Naive B cell (primary cell): Measurements from ENCODE around the gene SHANK3. TPM values are rescaled to one million over a fixed set of nuclear protein-coding genes. Genes with fewer than 3 reads are reported as not detected.

Experiments used
- ATAC-seq, 2 donors: fragments of 150-1000 bp; cut with Tn5 transposase; 2 replicates each; pipeline ENCODE4 v1.10.0; 2021; ENCODE audit warnings: low read depth in 2 of 2, mild to moderate bottlenecking in 2 of 2, moderate library complexity in 2 of 2
- DNase-seq: peaks from one replicate; pipeline ENCODE4 v3.0.0; 2022
- H3K27ac Mint-ChIP-seq, 6 donors: one replicate each; pipeline ENCODE4 v1.8.0; 2020 to 2022; ENCODE audit warnings: mild to moderate bottlenecking in 6 of 6, mixed read lengths in 6 of 6, moderate library complexity in 5 of 6, inconsistent platforms in 2 of 6
- H3K27me3 Mint-ChIP-seq, 3 donors: one replicate each; pipeline ENCODE4 v1.8.0; 2021 to 2022; ENCODE audit warnings: mixed read lengths in 3 of 3, mild to moderate bottlenecking in 1 of 3
- H3K36me3 Mint-ChIP-seq, 2 donors: one replicate each; pipeline ENCODE4 v1.8.0; 2020 to 2022; ENCODE audit warnings: mixed read lengths in 2 of 2, inconsistent platforms in 1 of 2, mild to moderate bottlenecking in 1 of 2
- H3K4me1 Mint-ChIP-seq, 3 donors: one replicate each; pipeline ENCODE4 v1.8.0; 2020 to 2022; ENCODE audit warnings: mixed read lengths in 3 of 3, inconsistent platforms in 1 of 3, mild to moderate bottlenecking in 1 of 3, moderate library complexity in 1 of 3
- H3K4me3 Mint-ChIP-seq, 8 donors: one replicate each; pipeline ENCODE4 v1.8.0; 2020 to 2022; ENCODE audit warnings: mild to moderate bottlenecking in 8 of 8, mixed read lengths in 8 of 8, moderate library complexity in 8 of 8, inconsistent platforms in 2 of 8
- H3K9me3 Mint-ChIP-seq, 7 donors: one replicate each; pipeline ENCODE4 v1.8.0; 2020 to 2022; ENCODE audit warnings: mixed read lengths in 7 of 7, mild to moderate bottlenecking in 5 of 7, inconsistent platforms in 2 of 7, moderate library complexity in 1 of 7
- polyA plus RNA-seq, 6 donors: library from polyadenylated mRNA; unstranded; fragments of 300-500 nt; fragmentation: Illumina TruSeq; gene quantifications; one replicate each; pipeline ENCODE4 v1.2.3, GENCODE V29; 2021; ENCODE audit warnings: low read depth in 6 of 6

SHANK3 gene
- polyA plus RNA-seq, 6 donors from 2014 or later, result not detected

GRCh38 chr22:50665212-50665611 lies 7.4 kb upstream of the SHANK3 start:
- Mint-ChIP-seq H3K9me3 (no peaks in the 10 kb centered on the region), H3K4me1 (no peaks in the 10 kb centered on the region), H3K27ac (peak overlapping the region in 1 of 6 donors; percentile 74), H3K4me3 (no peak overlapping the region), H3K27me3 (peaks cover 6 to 20% (median 6%) of the 10 kb centered on the region in 3 donors), H3K36me3 (no peaks in the 10 kb centered on the region)
- ATAC-seq, result no peak
- DNase-seq, result no peak

- Mint-ChIP-seq H3K4me1 (peaks cover 0 to 2% (median 0%) of the 10 kb centered on the region in 3 donors), H3K27me3 (peaks cover 8 to 25% (median 10%) of the 10 kb centered on the region in 3 donors), H3K27ac (peak overlapping the region in 1 of 6 donors; percentile 15), H3K9me3 (no peaks in the 10 kb centered on the region), H3K4me3 (no peak overlapping the region), H3K36me3 (peaks cover 0 to 5% of the 10 kb centered on the region in 2 donors)
- DNase-seq, result no peak
- ATAC-seq, result no peak
Measured at GRCh38 chr22:50665738-50666137, 6.9 kb upstream of the SHANK3 start.

- H3K27ac Mint-ChIP-seq, result peak overlapping the region in 2 of 6 donors; percentile 30 to 72
- peak overlapping the region in 1 of 8 donors; percentile 36 for H3K4me3 Mint-ChIP-seq
- peaks cover 0 to 12% of the 10 kb centered on the region in 2 donors for H3K36me3 Mint-ChIP-seq
- ATAC-seq (no peak), DNase-seq (no peak)
- peaks cover 18 to 28% (median 25%) of the 10 kb centered on the region in 3 donors for H3K4me1 Mint-ChIP-seq
- peaks cover 25 to 50% (median 47%) of the 10 kb centered on the region in 3 donors for H3K27me3 Mint-ChIP-seq
- H3K9me3 Mint-ChIP-seq, result peaks cover 0 to 3% (median 0%) of the 10 kb centered on the region in 7 donors
Measured at GRCh38 chr22:50670513-50670912, 2.1 kb upstream of the SHANK3 start.

DNA sequence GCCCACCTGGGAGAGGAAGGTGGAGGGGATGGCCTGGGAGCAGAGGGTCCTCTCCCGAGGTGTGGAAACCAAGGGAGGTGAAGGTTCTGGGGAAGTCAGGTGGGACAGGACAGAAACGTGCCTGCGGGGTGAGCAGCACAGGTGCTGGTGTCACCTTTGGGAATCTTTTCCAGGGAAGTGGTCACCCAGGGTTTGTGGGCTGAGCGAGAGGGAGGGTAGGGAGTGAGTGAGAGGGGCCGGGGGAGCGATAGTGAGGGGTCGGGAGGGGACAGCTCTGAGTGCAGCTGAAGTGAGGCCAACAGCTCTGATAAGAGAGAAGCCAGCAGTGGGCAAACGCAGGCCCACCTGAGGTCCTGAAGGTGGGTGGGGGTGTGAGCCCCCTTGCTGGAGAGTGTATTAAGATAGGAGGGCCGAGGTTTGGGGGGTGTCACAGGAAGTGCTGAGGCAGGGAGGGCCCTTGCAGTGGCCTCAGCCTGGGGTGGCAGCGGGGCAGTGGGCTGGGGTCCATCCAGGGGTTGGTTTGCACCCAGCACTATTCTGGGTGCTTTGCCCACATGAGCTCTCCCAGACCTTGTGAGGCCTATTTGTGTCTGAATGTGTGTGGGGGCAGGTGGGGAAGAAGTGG lies 1.6 kb upstream of the SHANK3 start:
- Mint-ChIP-seq H3K27ac (peak overlapping the region in 2 of 6 donors; percentile 50 to 80), H3K27me3 (peaks cover 30 to 56% (median 52%) of the 10 kb centered on the region in 3 donors), H3K4me1 (peaks cover 23 to 30% (median 29%) of the 10 kb centered on the region in 3 donors), H3K36me3 (peaks cover 0 to 12% of the 10 kb centered on the region in 2 donors), H3K9me3 (peaks cover 0 to 3% (median 0%) of the 10 kb centered on the region in 7 donors), H3K4me3 (peak overlapping the region in 6 of 8 donors; percentile 16 to 73 (median 36))
- no peak for DNase-seq
- ATAC-seq, result no peak

GRCh38 chr22:50671641-50672040 lies 982 bp upstream of the SHANK3 start:
- ATAC-seq (peak in 1 of 2 donors; percentile 23), DNase-seq (no peak)
- peaks cover 23 to 31% (median 29%) of the 10 kb centered on the region in 3 donors for H3K4me1 Mint-ChIP-seq
- peak overlapping the region in 2 of 6 donors; percentile 50 to 80 for H3K27ac Mint-ChIP-seq
- peaks cover 30 to 60% (median 56%) of the 10 kb centered on the region in 3 donors for H3K27me3 Mint-ChIP-seq
- peaks cover 0 to 12% of the 10 kb centered on the region in 2 donors for H3K36me3 Mint-ChIP-seq
- H3K9me3 Mint-ChIP-seq, result peaks cover 0 to 3% (median 0%) of the 10 kb centered on the region in 7 donors
- peak overlapping the region in 5 of 8 donors; percentile 10 to 73 (median 24) for H3K4me3 Mint-ChIP-seq

- no peak for ATAC-seq
- H3K4me3 Mint-ChIP-seq, result peak overlapping the region in 4 of 8 donors; percentile 10 to 73 (median 42)
- peaks cover 0 to 3% (median 0%) of the 10 kb centered on the region in 7 donors for H3K9me3 Mint-ChIP-seq
- peak overlapping the region in 2 of 6 donors; percentile 9 to 50 for H3K27ac Mint-ChIP-seq
- H3K4me1 Mint-ChIP-seq, result peaks cover 23 to 31% (median 29%) of the 10 kb centered on the region in 3 donors
- H3K36me3 Mint-ChIP-seq, result peaks cover 0 to 12% of the 10 kb centered on the region in 2 donors
- H3K27me3 Mint-ChIP-seq, result peaks cover 27 to 60% (median 56%) of the 10 kb centered on the region in 3 donors
- no peak for DNase-seq
Measured at GRCh38 chr22:50672041-50672440, 582 bp upstream of the SHANK3 start.

GRCh38 chr22:50673231-50674129 lies 857 bp downstream of the SHANK3 start:
- H3K36me3 Mint-ChIP-seq, result peaks cover 0 to 12% of the 10 kb centered on the region in 2 donors
- DNase-seq (peak; percentile 45), ATAC-seq (peak; percentile 50 to 52)
- peaks cover 26 to 56% (median 50%) of the 10 kb centered on the region in 3 donors for H3K27me3 Mint-ChIP-seq
- peaks cover 0 to 3% (median 0%) of the 10 kb centered on the region in 7 donors for H3K9me3 Mint-ChIP-seq
- H3K27ac Mint-ChIP-seq, result peak overlapping the region in 4 of 6 donors; percentile 49 to 73 (median 65)
- H3K4me3 Mint-ChIP-seq, result peak overlapping the region; percentile 35 to 88 (median 74)
- H3K4me1 Mint-ChIP-seq, result peaks cover 23 to 33% (median 31%) of the 10 kb centered on the region in 3 donors

GRCh38 chr22:50674130-50674500 lies 1.5 kb downstream of the SHANK3 start:
- no peak for ATAC-seq
- peak overlapping the region in 4 of 8 donors; percentile 51 to 73 (median 62) for H3K4me3 Mint-ChIP-seq
- H3K27me3 Mint-ChIP-seq, result peaks cover 26 to 56% (median 50%) of the 10 kb centered on the region in 3 donors

GRCh38 chr22:50674606-50675552 lies 2.3 kb downstream of the SHANK3 start:
- Mint-ChIP-seq H3K4me3 (peak overlapping the region; percentile 62 to 87 (median 74)), H3K9me3 (peaks cover 0 to 3% (median 0%) of the 10 kb centered on the region in 7 donors), H3K36me3 (peaks cover 0 to 12% of the 10 kb centered on the region in 2 donors), H3K4me1 (peaks cover 23 to 33% (median 31%) of the 10 kb centered on the region in 3 donors), H3K27me3 (peaks cover 26 to 56% (median 50%) of the 10 kb centered on the region in 3 donors), H3K27ac (peak overlapping the region in 3 of 6 donors; percentile 13 to 73 (median 73))
- DNase-seq (no peak), ATAC-seq (peak; percentile 28 to 29)

More at GRCh38 chr22:50674130-50674500, 1.5 kb downstream of the SHANK3 start:
- Mint-ChIP-seq H3K9me3 (peaks cover 0 to 3% (median 0%) of the 10 kb centered on the region in 7 donors), H3K4me1 (peaks cover 23 to 33% (median 31%) of the 10 kb centered on the region in 3 donors), H3K27ac (no peak overlapping the region), H3K36me3 (peaks cover 0 to 12% of the 10 kb centered on the region in 2 donors)
- no peak for DNase-seq

- Mint-ChIP-seq H3K36me3 (peaks cover 0 to 8% of the 10 kb centered on the region in 2 donors), H3K27ac (peak overlapping the region in 1 of 6 donors; percentile 73), H3K9me3 (peaks cover 0 to 3% (median 0%) of the 10 kb centered on the region in 7 donors), H3K4me3 (peak overlapping the region; percentile 62 to 87 (median 74)), H3K4me1 (peaks cover 23 to 33% (median 30%) of the 10 kb centered on the region in 3 donors), H3K27me3 (peaks cover 23 to 52% (median 43%) of the 10 kb centered on the region in 3 donors)
- DNase-seq (no peak), ATAC-seq (no peak)
Measured at GRCh38 chr22:50675553-50676179, 3.0 kb downstream of the SHANK3 start.

DNA sequence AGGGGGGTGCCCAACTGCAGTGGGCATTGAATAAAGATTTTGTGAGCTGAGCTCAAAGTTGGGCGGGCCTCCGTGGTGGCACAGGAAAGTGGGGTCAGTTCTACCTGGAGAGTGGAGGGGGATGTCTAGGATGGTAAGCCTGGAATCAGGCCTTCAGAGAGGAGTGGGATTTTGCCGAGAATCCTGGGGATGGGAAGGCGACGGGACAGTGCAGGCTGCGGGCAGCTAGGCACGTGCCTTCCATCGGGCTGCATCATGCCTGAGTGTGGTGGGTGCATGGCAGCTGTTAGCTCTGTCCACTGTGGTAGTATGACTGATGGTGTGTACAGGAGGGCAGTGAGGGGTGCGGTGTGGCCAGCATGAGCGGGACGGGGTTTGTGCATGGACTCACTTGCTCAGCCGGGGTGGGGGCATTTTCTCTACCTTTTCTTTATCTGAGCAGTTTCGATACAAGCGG lies 3.6 kb downstream of the SHANK3 start:
- ATAC-seq, result no peak
- Mint-ChIP-seq H3K27ac (no peak overlapping the region), H3K36me3 (peaks cover 0 to 6% of the 10 kb centered on the region in 2 donors), H3K9me3 (peaks cover 0 to 3% (median 0%) of the 10 kb centered on the region in 7 donors), H3K4me1 (peaks cover 20 to 33% (median 30%) of the 10 kb centered on the region in 3 donors), H3K27me3 (peaks cover 19 to 47% (median 38%) of the 10 kb centered on the region in 3 donors), H3K4me3 (peak overlapping the region in 4 of 8 donors; percentile 2 to 62 (median 54))
- DNase-seq, result no peak
